H9 (cell line): ENCODE data around the gene MAST1. TPM values are rescaled to one million over a fixed set of nuclear protein-coding genes. Genes with fewer than 3 reads are reported as not detected.
A peak's percentile ranks its signal among the peaks of the same experiment; 100 is the strongest.

Experiments used
- DNase-seq: peaks from one replicate; pipeline ENCODE4 v3.0.0-alpha.2; 2017
- H2AFZ ChIP-seq: one replicate; pipeline ENCODE4 v1.6.1; 2013; ENCODE audit warnings: mild to moderate bottlenecking, low read length, control low read depth, moderate library complexity
- H2AK5ac ChIP-seq: 2 replicates; pipeline ENCODE4 v1.6.1; 2013; ENCODE audit warnings: low read length, control low read depth, mixed read lengths; ENCODE audit not compliant: insufficient read length
- H2BK120ac ChIP-seq: one replicate; pipeline ENCODE4 v1.6.1; 2013; ENCODE audit warnings: low read depth, mild to moderate bottlenecking, low read length, control low read depth, inconsistent platforms; ENCODE audit not compliant: poor library complexity, severe bottlenecking
- H2BK12ac ChIP-seq: 2 replicates; pipeline ENCODE4 v1.6.1; 2013; ENCODE audit warnings: low read length, control low read depth, mixed read lengths, low read depth; ENCODE audit not compliant: insufficient read length
- H2BK15ac ChIP-seq: 2 replicates; pipeline ENCODE4 v1.6.1; 2013; ENCODE audit warnings: low read depth, low read length, control low read depth
- H2BK20ac ChIP-seq: one replicate; pipeline ENCODE4 v1.6.1; 2013; ENCODE audit warnings: low read depth, mild to moderate bottlenecking, low read length, control low read depth, inconsistent platforms; ENCODE audit not compliant: poor library complexity, severe bottlenecking
- H2BK5ac ChIP-seq: 2 replicates; pipeline ENCODE4 v1.6.1; 2013; ENCODE audit warnings: low read length, control low read depth, mixed read lengths; ENCODE audit not compliant: insufficient read length
- H3K14ac ChIP-seq: 2 replicates; pipeline ENCODE4 v1.6.1; 2013; ENCODE audit warnings: low read length, control low read depth; ENCODE audit not compliant: insufficient read depth
- H3K18ac ChIP-seq: 2 replicates; pipeline ENCODE4 v1.6.1; 2013; ENCODE audit warnings: low read depth, mild to moderate bottlenecking, mixed read lengths, low read length, control low read depth; ENCODE audit not compliant: insufficient read length
- H3K23ac ChIP-seq: 2 replicates; pipeline ENCODE4 v1.6.1; 2013; ENCODE audit warnings: low read length, control low read depth, mixed read lengths, low read depth; ENCODE audit not compliant: insufficient read length
- H3K23me2 ChIP-seq: 2 replicates; pipeline ENCODE4 v1.6.1; 2013; ENCODE audit warnings: low read depth, mild to moderate bottlenecking, mixed read lengths, low read length, control low read depth; ENCODE audit not compliant: insufficient read length, poor library complexity, severe bottlenecking
- H3K27ac ChIP-seq: 2 replicates; pipeline ENCODE4 v1.5.1; 2013; ENCODE audit warnings: low read length, control low read depth, mixed read lengths, low read depth; ENCODE audit not compliant: insufficient read length
- H3K27me3 ChIP-seq: 2 replicates; pipeline ENCODE4 v1.6.1; 2013; ENCODE audit warnings: low read length, control low read depth, inconsistent platforms; ENCODE audit not compliant: insufficient read depth
- H3K4ac ChIP-seq: 2 replicates; pipeline ENCODE4 v1.6.1; 2013; ENCODE audit warnings: low read depth, mild to moderate bottlenecking, control low read depth, inconsistent platforms, low read length, moderate library complexity
- H3K4me1 ChIP-seq: 2 replicates; pipeline ENCODE4 v1.6.1; 2013; ENCODE audit warnings: low read length, control low read depth, inconsistent platforms; ENCODE audit not compliant: insufficient read depth
- H3K4me2 ChIP-seq: 2 replicates; pipeline ENCODE4 v1.6.1; 2013; ENCODE audit warnings: low read length, control low read depth, mixed read lengths; ENCODE audit not compliant: insufficient read length, insufficient read depth
- H3K56ac ChIP-seq: 2 replicates; pipeline ENCODE4 v1.6.1; 2013; ENCODE audit warnings: low read depth, mild to moderate bottlenecking, mixed read lengths, low read length, control low read depth; ENCODE audit not compliant: insufficient read length
- H3K79me1 ChIP-seq: 2 replicates; pipeline ENCODE4 v1.6.1; 2013; ENCODE audit warnings: low read depth, mild to moderate bottlenecking, moderate library complexity, low read length, control low read depth, inconsistent platforms; ENCODE audit not compliant: insufficient read depth, poor library complexity, severe bottlenecking
- H3K79me2 ChIP-seq: 2 replicates; pipeline ENCODE4 v1.6.1; 2013; ENCODE audit warnings: low read length, control low read depth, inconsistent platforms; ENCODE audit not compliant: insufficient read depth
- H3K9ac ChIP-seq: 2 replicates; pipeline ENCODE4 v1.6.1; 2013; ENCODE audit warnings: low read length, control low read depth, mixed read lengths; ENCODE audit not compliant: insufficient read length; ENCODE audit errors: extremely low read depth
- H3K9me3 ChIP-seq: one replicate; pipeline ENCODE4 v1.6.1; 2013; ENCODE audit warnings: low read depth, low read length, inconsistent platforms; ENCODE audit not compliant: control insufficient read depth
- H3T11ph ChIP-seq: one replicate; pipeline ENCODE4 v1.6.1; 2013; ENCODE audit warnings: mild to moderate bottlenecking, low read length, control low read depth, inconsistent platforms
- H4K20me1 ChIP-seq: one replicate; pipeline ENCODE4 v1.6.1; 2013; ENCODE audit not compliant: control insufficient read depth, insufficient read length, insufficient read depth
- H4K5ac ChIP-seq: 2 replicates; pipeline ENCODE4 v1.6.1; 2013; ENCODE audit warnings: low read depth, mild to moderate bottlenecking, mixed read lengths, low read length, control low read depth; ENCODE audit not compliant: insufficient read length
- H4K8ac ChIP-seq: replicated peaks from 2 replicates; pipeline ENCODE4 v1.6.1; 2013; ENCODE audit warnings: low read length, control low read depth, mixed read lengths, low read depth; ENCODE audit not compliant: insufficient read length
- H4K91ac ChIP-seq: 2 replicates; pipeline ENCODE4 v1.6.1; 2013; ENCODE audit warnings: low read depth, mild to moderate bottlenecking, moderate library complexity, mixed read lengths, low read length, control low read depth; ENCODE audit not compliant: insufficient read length
- H3K27ac Mint-ChIP-seq, 3 experiments: 2 replicates in 2 of 3; 3 replicates in 1 of 3; pipeline ENCODE4 v1.8.0; 2020 to 2021; ENCODE audit warnings: mixed read lengths in 3 of 3, mild to moderate bottlenecking in 1 of 3, moderate library complexity in 1 of 3
- H3K27me3 Mint-ChIP-seq: 2 replicates; pipeline ENCODE4 v1.8.0; 2021; ENCODE audit warnings: low read depth, mild to moderate bottlenecking, moderate library complexity, mixed read lengths
- H3K36me3 Mint-ChIP-seq, 3 experiments: 2 replicates in 2 of 3; 3 replicates in 1 of 3; pipeline ENCODE4 v1.8.0; 2020 to 2021; ENCODE audit warnings: low read depth in 3 of 3, mixed read lengths in 3 of 3; ENCODE audit not compliant: insufficient read depth in 1 of 3
- H3K4me1 Mint-ChIP-seq, 2 experiments: 2 replicates each; pipeline ENCODE4 v1.8.0; 2020; ENCODE audit warnings: mixed read lengths in 2 of 2
- H3K4me3 Mint-ChIP-seq, 2 experiments: 2 replicates in 1 of 2; 3 replicates in 1 of 2; pipeline ENCODE4 v1.8.0; 2020 to 2021; ENCODE audit warnings: mild to moderate bottlenecking in 2 of 2, mixed read lengths in 2 of 2, moderate library complexity in 1 of 2
- H3K9me3 Mint-ChIP-seq, 2 experiments: 2 replicates in 1 of 2; 3 replicates in 1 of 2; pipeline ENCODE4 v1.8.0; 2020; ENCODE audit warnings: mild to moderate bottlenecking in 2 of 2, mixed read lengths in 2 of 2, moderate library complexity in 1 of 2
- WGBS: extraction: QIAGEN DNeasy Blood & Tissue Kit; methylation state at CpG from one replicate; pipeline ENCODE4 v1.1.7; 2013; ENCODE audit warnings: missing lambda C conversion rate, low lambda C conversion rate, mixed read lengths; ENCODE audit not compliant: insufficient read length; ENCODE audit errors: extremely low coverage; 5-methylcytosine and 5-hydroxymethylcytosine counted together
- total RNA-seq: library from RNA; stranded (reverse); gene quantifications from 2 replicates; pipeline ENCODE4 v1.2.1, GENCODE V29; 2021
- TF ChIP-seq, protein P1 (sequence below): fragments of 200-600 bp; sonication (generic); conservative IDR thresholded peaks from 3 replicates; pipeline ENCODE4 v1.8.0; 2021; ENCODE audit warnings: antibody characterized with exemption, mild to moderate bottlenecking

MAST1 gene
- total RNA-seq, 1 experiment from 2014 or later, result 15.1 TPM

DNA sequence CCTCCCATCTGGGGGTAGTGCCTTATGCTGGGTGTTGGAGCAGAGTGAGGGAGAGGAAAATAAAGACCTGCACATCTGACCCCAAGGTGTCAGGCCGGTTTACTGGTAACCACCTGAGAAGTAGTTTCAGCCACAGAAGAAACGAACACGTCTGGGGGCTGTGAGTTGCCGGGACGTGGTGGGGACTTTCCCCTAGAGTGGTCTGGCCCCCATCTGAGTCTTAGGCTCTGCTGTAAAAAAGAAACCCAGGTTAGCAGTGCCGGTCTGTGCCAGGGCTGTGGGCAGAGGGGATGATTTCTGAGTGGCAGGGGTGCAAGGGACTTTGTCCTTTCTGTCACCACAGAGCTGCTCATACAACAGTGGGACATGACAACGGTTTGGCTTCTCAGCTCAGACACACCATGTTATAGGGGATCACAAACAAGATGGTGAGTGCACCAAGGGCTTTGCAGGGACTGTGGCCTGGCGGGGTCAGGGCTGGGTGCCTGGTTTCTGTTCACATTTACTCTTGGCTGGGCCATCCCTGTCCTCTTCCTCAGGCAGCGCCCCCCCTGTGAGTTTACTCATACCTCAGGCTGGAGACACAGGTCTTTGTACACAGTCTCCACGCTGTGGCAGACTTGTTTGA, 61.7 kb downstream of the MAST1 start:
- no peak overlapping the region for H3K23ac ChIP-seq
- Mint-ChIP-seq H3K4me3 (no peak overlapping the region), H3K27ac (peak overlapping the region in 1 of 3 experiments; percentile 23; a peak in 1 of 7 replicates), H3K4me1 (no peaks in the 10 kb centered on the region), H3K27me3 (no peaks in the 10 kb centered on the region), H3K36me3 (peaks cover 23 to 41% (median 33%) of the 10 kb centered on the region in 3 experiments; a peak in 6 of 7 replicates), H3K9me3 (no peaks in the 10 kb centered on the region)
- H4K91ac ChIP-seq, result no peak overlapping the region
- H3K4me2 ChIP-seq, result no peak overlapping the region
- no peak overlapping the region for H4K8ac ChIP-seq
- no peak overlapping the region for H3K4ac ChIP-seq
- H3T11ph ChIP-seq, result no peak overlapping the region
- H2BK5ac ChIP-seq, result no peak overlapping the region
- H4K5ac ChIP-seq, result no peak overlapping the region
- H2AK5ac ChIP-seq, result no peak overlapping the region
- H3K9me3 ChIP-seq, result no peaks in the 10 kb centered on the region
- H4K20me1 ChIP-seq, result no peaks in the 10 kb centered on the region
- H2BK20ac ChIP-seq, result no peak overlapping the region
- no peaks in the 10 kb centered on the region for H3K79me2 ChIP-seq
- H2AFZ ChIP-seq, result no peak overlapping the region
- H2BK15ac ChIP-seq, result no peak overlapping the region
- H3K4me1 ChIP-seq, result no peaks in the 10 kb centered on the region
- TF ChIP-seq, protein P1, sequence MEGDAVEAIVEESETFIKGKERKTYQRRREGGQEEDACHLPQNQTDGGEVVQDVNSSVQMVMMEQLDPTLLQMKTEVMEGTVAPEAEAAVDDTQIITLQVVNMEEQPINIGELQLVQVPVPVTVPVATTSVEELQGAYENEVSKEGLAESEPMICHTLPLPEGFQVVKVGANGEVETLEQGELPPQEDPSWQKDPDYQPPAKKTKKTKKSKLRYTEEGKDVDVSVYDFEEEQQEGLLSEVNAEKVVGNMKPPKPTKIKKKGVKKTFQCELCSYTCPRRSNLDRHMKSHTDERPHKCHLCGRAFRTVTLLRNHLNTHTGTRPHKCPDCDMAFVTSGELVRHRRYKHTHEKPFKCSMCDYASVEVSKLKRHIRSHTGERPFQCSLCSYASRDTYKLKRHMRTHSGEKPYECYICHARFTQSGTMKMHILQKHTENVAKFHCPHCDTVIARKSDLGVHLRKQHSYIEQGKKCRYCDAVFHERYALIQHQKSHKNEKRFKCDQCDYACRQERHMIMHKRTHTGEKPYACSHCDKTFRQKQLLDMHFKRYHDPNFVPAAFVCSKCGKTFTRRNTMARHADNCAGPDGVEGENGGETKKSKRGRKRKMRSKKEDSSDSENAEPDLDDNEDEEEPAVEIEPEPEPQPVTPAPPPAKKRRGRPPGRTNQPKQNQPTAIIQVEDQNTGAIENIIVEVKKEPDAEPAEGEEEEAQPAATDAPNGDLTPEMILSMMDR, result no peak
- H3K27ac ChIP-seq, result no peak overlapping the region
- H3K14ac ChIP-seq, result no peak overlapping the region
- no peaks in the 10 kb centered on the region for H3K23me2 ChIP-seq
- H3K18ac ChIP-seq, result no peak overlapping the region
- WGBS, result no CpG with 5 or more reads among the region's 10 CpGs
- DNase-seq, result no peak
- no peak overlapping the region for H2BK12ac ChIP-seq
- no peak overlapping the region for H3K9ac ChIP-seq
- H3K56ac ChIP-seq, result no peak overlapping the region
- H3K79me1 ChIP-seq, result no peaks in the 10 kb centered on the region
- H3K27me3 ChIP-seq, result no peaks in the 10 kb centered on the region
- H2BK120ac ChIP-seq, result no peak overlapping the region
